Muscle layer of duodenum (tissue), 2 donors: Measurements from ENCODE around the gene SH3GL3.

Experiments
- H3K27ac ChIP-seq: one replicate; pipeline ENCODE4 v1.7.0; 2013; ENCODE audit warnings: mild to moderate bottlenecking, low read length
- H3K27me3 ChIP-seq: one replicate; pipeline ENCODE4 v1.7.0; 2013; ENCODE audit warnings: low read depth, mild to moderate bottlenecking, control low read depth, low read length
- H3K36me3 ChIP-seq, 2 donors: one replicate each; pipeline ENCODE4 v1.7.0; 2013; ENCODE audit warnings: low read length in 2 of 2, control low read depth in 1 of 2, mild to moderate bottlenecking in 1 of 2; ENCODE audit not compliant: insufficient read depth in 2 of 2, control insufficient read depth in 1 of 2
- H3K4me1 ChIP-seq, 2 donors: one replicate each; pipeline ENCODE4 v1.7.0; 2013; ENCODE audit warnings: low read length in 2 of 2, mild to moderate bottlenecking in 2 of 2, control low read depth in 1 of 2, moderate library complexity in 1 of 2; ENCODE audit not compliant: insufficient read depth in 2 of 2, control insufficient read depth in 1 of 2
- H3K4me3 ChIP-seq, 2 donors: one replicate each; pipeline ENCODE4 v1.7.0; 2013; ENCODE audit warnings: low read length in 2 of 2, low read depth in 1 of 2, mild to moderate bottlenecking in 1 of 2
- H3K9me3 ChIP-seq, 2 donors: one replicate each; pipeline ENCODE4 v1.7.0; 2013; ENCODE audit warnings: low read length in 2 of 2, control low read depth in 1 of 2, mild to moderate bottlenecking in 1 of 2; ENCODE audit not compliant: control insufficient read depth in 1 of 2
- donor health status: healthy.

Gene SH3GL3

DNA sequence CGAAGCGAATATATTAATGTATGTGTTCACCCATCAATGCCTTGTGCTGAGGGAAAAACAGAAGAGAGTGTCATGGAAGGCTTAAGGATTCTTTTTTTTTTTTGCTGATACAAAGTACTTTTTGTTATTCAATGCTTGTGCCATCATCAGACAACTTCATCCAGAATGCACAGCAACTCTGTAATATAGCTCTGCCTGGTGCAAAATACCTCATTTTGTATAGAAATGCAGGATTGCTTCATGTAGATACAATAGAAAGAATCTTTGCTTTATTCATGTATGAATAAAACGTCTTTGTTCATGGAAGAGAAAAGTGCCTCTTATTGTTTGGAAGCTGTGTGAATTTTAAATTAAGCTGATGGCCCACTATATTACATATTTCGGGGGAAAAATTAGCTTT is 62.9 kb downstream of the SH3GL3 start:
- H3K4me3 ChIP-seq, result no peak overlapping the region
- H3K27me3 ChIP-seq, result no peaks in the 10 kb centered on the region
- H3K4me1 ChIP-seq, result no peaks in the 10 kb centered on the region
- H3K36me3 ChIP-seq, result no peaks in the 10 kb centered on the region
- H3K27ac ChIP-seq, result no peak overlapping the region
- H3K9me3 ChIP-seq, result no peaks in the 10 kb centered on the region

DNA sequence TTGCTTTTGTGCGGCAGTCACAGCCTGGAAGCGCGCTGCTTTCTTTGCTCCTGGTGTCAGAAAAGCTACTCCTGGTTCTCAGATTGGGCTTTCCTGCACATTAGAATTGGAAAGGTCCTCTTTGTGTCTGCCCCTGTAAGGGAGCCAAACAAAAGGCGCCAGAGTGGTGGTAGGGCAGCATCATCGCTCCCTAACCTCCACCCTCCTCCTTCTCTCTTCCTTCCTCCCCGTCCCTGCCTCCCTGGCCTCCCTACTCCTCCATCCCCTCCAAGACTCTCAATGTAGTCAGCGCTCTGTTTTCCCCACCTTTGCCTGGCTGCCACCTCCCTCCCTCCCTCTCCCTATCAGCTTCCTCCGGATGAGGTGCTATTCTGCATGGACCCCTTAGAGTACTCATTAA is 65.3 kb downstream of the SH3GL3 start:
- H3K27ac ChIP-seq, result no peak overlapping the region
- no peak overlapping the region for H3K4me3 ChIP-seq
- H3K9me3 ChIP-seq, result no peaks in the 10 kb centered on the region
- H3K4me1 ChIP-seq, result no peaks in the 10 kb centered on the region
- no peaks in the 10 kb centered on the region for H3K27me3 ChIP-seq
- no peaks in the 10 kb centered on the region for H3K36me3 ChIP-seq

DNA sequence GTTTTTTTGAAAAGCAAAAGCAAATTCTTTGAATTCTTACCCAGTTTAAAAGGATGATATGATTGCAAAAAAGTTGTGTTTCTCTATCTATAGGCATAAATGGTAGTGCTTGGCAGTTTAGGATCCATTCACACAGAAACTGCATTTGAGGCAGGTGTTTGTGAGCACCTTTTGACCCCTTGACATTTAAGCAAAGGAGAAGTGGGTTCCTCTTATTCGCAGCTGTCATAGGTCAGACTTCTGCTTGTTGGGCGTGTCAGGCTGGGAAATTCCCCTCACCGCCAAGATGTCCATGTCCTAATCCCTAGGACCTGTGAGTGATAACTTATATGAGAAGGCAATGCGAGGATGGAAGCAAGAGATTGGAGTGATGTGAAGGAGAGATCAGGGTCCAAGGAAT is 67.4 kb downstream of the SH3GL3 start:
- H3K9me3 ChIP-seq, result no peaks in the 10 kb centered on the region
- H3K4me3 ChIP-seq, result no peak overlapping the region
- H3K27me3 ChIP-seq, result no peaks in the 10 kb centered on the region
- no peak overlapping the region for H3K27ac ChIP-seq
- no peaks in the 10 kb centered on the region for H3K36me3 ChIP-seq
- no peaks in the 10 kb centered on the region for H3K4me1 ChIP-seq

DNA sequence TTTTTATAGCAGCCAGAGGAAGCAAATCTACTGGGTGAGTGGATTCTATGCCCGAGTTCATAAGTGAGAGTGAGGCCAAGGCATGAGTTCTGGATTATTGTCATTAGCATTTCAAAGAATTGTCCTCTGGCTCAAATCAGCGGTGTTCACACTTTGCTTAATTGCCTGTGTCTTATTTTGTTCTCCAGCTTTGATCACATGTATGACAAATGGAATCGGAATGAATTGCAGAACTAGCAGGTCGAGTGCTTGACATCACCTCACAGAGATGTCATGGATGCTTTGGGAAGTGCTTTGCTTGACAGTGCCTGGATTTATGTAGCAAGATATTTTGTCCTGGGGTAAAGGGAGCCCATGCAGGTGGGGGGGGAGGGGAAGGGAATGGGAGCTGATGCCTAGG is 68.0 kb downstream of the SH3GL3 start:
- no peak overlapping the region for H3K4me3 ChIP-seq
- no peaks in the 10 kb centered on the region for H3K36me3 ChIP-seq
- H3K9me3 ChIP-seq, result no peaks in the 10 kb centered on the region
- H3K4me1 ChIP-seq, result no peaks in the 10 kb centered on the region
- H3K27ac ChIP-seq, result no peak overlapping the region
- H3K27me3 ChIP-seq, result no peaks in the 10 kb centered on the region

DNA sequence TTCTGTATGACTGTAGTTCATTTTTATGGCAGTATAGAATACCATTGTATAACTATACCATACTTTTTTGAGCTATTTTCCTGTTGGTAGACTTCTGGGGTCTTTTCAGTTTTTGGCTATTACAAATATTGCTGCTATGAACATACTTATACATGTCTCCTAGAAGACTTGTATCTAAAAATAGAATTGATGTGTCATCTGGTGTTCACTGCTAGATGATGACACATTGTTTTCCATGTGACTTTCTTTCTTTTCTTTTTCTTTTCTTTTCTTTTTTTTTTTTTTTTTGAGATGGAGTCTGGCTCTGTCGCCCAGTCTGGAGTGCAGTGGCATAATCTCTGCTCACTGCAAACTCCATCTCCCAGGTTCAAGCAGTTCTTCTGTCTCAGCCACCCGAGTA is 69.8 kb downstream of the SH3GL3 start:
- H3K4me1 ChIP-seq, result no peaks in the 10 kb centered on the region
- no peak overlapping the region for H3K27ac ChIP-seq
- H3K4me3 ChIP-seq, result no peak overlapping the region
- no peaks in the 10 kb centered on the region for H3K36me3 ChIP-seq
- H3K9me3 ChIP-seq, result no peaks in the 10 kb centered on the region
- no peaks in the 10 kb centered on the region for H3K27me3 ChIP-seq

DNA sequence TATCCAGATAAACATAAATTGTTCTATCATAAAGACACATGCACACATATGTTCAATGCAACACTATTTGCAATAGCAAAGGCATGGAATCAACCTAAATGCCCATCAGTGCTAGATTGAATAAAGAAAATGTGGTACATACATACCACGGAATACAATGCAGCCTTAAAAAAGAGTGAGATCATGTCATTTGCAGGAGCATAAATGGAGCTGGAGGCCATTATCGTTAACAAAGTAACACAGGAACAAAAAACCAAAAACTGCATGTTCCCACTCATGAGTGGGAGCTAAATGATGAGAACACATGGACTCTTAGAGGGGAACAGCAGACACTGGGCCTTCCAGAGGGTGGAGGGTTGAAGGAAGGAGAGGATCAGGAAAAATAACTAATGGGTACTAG is 79.2 kb downstream of the SH3GL3 start:
- no peaks in the 10 kb centered on the region for H3K36me3 ChIP-seq
- peaks cover 0 to 14% of the 10 kb centered on the region in 2 donors for H3K9me3 ChIP-seq
- H3K27ac ChIP-seq, result no peak overlapping the region
- H3K4me3 ChIP-seq, result no peak overlapping the region
- no peaks in the 10 kb centered on the region for H3K27me3 ChIP-seq
- no peaks in the 10 kb centered on the region for H3K4me1 ChIP-seq

DNA sequence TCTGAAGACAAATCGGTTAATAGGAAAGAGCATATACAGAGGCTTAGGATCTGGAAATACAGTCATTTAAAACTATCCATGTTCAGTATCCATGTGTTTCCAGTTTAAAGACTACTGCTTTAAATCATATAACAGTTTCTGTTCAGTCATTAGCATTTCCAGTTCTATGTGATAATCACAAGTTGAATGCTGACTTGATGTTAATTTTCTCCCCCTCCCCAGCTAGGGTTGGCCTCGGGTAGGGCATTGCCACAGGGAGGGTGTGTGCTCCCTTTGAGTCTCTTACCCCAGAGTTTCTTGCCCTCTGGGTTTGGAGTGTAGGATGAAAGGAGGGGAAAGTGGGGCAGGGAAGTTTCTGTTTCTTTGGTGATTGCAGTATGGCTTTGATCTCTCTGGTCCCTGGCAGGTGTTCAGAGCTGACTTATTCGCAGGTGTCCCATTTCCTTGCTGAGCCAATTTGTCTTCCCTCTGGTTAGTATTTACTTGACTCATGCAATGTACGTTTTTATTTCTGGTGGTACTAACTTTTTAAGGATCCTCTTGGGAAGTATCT is 86.3 kb downstream of the SH3GL3 start:
- H3K4me1 ChIP-seq, result no peaks in the 10 kb centered on the region
- H3K4me3 ChIP-seq, result no peak overlapping the region
- no peaks in the 10 kb centered on the region for H3K36me3 ChIP-seq
- no peaks in the 10 kb centered on the region for H3K27me3 ChIP-seq
- peaks cover 0 to 5% of the 10 kb centered on the region in 2 donors for H3K9me3 ChIP-seq
- H3K27ac ChIP-seq, result no peak overlapping the region

DNA sequence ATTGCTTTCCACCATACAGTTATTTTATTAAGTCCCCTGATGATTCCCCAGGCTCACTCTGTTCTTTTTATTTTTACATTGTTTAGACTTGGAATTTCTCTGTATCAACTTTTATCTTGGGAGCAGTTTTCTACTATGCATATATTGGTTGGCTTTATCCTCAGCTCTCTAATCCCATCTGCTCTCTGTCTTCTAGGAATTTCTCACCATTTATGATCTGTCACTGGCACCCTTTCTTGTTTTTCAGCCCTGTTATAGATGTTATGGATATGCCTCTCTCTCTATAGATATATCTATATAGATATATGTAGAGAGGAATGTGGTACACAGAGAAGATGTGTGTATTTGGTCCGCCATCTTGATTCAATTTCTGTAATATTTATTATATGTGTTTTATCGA is 90.5 kb downstream of the SH3GL3 start:
- Histone ChIP-seq H3K27ac (no peak overlapping the region), H3K4me3 (no peak overlapping the region), H3K36me3 (no peaks in the 10 kb centered on the region), H3K4me1 (no peaks in the 10 kb centered on the region), H3K9me3 (no peaks in the 10 kb centered on the region), H3K27me3 (no peaks in the 10 kb centered on the region)

DNA sequence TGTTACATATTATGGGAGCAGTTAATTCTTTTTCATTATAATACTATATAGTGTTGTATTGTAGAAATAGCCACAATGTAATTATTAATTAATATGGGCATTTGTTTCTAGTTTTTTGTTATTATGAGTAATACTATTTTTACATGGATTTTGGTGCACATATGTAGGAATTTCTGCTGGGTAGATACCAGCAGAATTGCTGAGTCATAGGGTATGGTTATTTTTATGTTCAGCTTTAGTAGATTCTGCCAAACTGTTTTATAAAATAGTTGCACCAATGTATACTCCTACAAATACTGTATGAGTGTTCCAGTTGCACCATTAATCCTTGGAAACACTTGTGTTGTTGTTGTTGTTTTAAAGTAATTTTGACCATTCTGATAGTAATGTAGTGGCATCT is 91.5 kb downstream of the SH3GL3 start:
- Histone ChIP-seq H3K27ac (no peak overlapping the region), H3K9me3 (no peaks in the 10 kb centered on the region), H3K4me1 (no peaks in the 10 kb centered on the region), H3K36me3 (no peaks in the 10 kb centered on the region), H3K4me3 (no peak overlapping the region), H3K27me3 (no peaks in the 10 kb centered on the region)

DNA sequence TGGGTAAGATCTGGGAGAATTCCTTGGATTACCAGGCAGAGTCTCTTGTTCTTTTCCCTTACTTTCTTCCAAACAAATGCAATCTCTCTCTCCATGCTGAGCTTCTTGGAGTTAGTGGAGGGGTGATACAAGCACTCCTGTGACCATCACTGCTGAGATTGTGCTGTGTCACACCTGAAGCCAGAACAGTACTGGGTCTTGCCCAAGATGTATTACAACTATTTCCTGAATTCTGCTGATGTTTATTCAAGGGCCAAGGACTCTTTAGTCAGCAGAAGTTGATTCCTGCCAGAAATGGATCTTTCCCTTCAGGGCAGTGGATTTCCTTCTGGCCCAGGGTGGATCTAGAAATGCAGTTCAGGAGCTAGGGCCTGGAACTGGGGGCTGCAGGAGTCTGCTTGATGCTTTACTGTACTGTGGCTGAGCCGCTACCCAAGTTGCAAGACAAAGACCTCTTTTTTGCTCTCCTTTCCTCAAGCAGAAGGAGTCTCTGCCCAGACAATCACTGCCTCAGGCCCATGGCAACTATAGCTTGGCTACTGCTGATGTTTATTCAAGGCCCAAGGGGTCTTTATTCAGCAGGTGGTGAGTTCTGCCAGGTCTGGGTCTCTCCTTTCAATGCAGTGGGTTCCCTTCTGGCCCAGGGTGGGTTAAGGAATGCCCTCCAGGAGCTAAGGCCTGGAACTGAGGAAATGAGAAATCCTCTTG is 98.8 kb downstream of the SH3GL3 start:
- no peaks in the 10 kb centered on the region for H3K27me3 ChIP-seq
- no peaks in the 10 kb centered on the region for H3K36me3 ChIP-seq
- no peak overlapping the region for H3K4me3 ChIP-seq
- no peak overlapping the region for H3K27ac ChIP-seq
- H3K9me3 ChIP-seq, result no peaks in the 10 kb centered on the region
- no peaks in the 10 kb centered on the region for H3K4me1 ChIP-seq

DNA sequence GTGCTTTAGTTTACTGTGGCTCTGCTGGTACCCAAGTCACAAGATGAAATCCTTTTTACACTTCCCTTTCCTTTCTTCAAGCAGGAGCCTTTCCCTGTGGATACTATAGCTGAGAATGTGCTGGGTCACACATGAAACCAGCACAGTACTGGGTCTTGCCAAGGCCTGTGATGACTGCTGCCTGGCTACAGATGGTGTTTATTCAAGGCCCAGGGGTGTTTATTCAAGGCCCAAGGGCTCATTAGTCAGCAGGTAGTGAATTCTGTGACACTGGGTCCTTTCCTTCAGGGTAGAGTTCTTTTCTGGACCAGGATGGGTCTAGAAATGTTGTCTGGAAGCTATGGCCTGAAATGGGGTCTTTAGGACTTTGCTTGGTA is 99.4 kb downstream of the SH3GL3 start:
- no peaks in the 10 kb centered on the region for H3K27me3 ChIP-seq
- no peak overlapping the region for H3K27ac ChIP-seq
- H3K36me3 ChIP-seq, result no peaks in the 10 kb centered on the region
- no peaks in the 10 kb centered on the region for H3K9me3 ChIP-seq
- no peak overlapping the region for H3K4me3 ChIP-seq
- H3K4me1 ChIP-seq, result no peaks in the 10 kb centered on the region

DNA sequence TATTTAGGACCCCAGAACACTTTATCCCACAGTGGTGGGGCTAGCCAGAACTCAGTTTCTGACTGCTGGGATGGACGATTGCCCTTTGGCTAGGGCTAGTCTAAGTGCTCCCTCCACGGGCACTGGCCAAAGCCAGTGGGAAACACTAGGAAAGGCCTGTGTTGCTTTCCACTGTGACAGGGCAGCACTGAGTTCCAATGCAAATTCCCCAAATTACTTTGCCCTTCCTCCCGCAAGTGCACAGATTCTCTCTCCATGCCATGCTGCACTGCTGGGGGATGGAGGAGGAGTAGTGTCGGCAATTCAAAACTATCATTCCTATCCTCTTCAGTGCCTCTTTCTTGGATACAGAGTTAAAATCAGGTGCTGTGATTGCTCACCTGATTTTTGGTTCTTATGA is 100.0 kb downstream of the SH3GL3 start:
- Histone ChIP-seq H3K36me3 (no peaks in the 10 kb centered on the region), H3K4me3 (no peak overlapping the region), H3K4me1 (no peaks in the 10 kb centered on the region), H3K27ac (no peak overlapping the region), H3K9me3 (no peaks in the 10 kb centered on the region), H3K27me3 (no peaks in the 10 kb centered on the region)
